Stimulated activated CD8-positive, alpha-beta memory T cell treated with anti-CD3 and anti-CD28 coated beads, Interleukin-7, amount 100 ng/mL, for 1 hour (primary cell): ENCODE measurements around the gene SDC4.

Source experiments
- DNase-seq, 2 donors: peaks; one replicate each; pipeline ENCODE4 v3.0.0-alpha.2; 2020; ENCODE audit warnings: low read depth in 2 of 2

The SDC4 gene

DNA sequence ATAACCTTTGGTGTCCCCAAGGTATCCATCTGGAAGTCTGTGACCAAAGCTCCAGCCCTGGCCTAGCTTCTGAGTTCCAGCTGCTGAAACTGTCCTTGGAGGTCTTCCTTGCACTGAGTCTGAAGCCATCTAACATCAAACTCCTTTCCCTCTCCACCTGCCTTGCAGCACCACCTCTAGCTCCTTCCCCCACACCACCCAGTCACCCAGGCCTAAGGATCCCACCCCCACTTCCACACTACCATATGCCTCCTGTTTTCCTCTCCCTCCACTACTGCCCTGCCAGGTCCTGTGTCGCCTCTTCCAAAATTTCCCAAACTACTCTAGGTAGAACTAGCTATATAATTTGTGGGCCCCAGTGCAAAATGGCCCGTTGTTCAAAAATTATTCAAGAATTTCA lies 29.3 kb downstream of the SDC4 start:
- no peak for DNase-seq

DNA sequence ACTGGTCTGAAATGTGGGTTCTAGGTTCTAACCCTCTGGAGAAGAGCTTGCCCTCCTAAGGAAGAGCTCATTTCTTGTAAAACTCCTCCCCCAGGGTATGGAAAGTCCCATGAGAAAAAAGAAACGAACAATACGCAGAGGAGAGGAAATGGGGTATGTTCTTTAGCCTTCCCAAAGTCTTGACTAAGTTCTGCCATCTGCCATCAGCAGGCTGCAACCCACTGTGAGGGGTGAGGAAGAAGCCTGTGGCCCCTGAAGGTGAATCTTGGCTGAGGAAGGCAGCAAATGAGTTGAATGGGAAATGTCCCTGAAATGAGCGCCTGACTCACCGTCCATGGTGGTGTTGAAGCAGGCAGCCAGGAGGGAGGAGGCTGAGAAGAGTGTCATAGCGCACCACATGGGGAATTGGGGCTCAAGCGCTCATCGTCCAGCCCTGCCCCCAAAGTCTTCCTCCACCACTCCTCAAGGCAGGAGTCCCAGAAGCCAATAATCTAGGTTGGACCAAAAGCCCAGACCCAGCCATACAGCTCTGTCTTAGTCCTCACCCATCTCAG lies 29.8 kb downstream of the SDC4 start:
- DNase-seq = no peak

DNA sequence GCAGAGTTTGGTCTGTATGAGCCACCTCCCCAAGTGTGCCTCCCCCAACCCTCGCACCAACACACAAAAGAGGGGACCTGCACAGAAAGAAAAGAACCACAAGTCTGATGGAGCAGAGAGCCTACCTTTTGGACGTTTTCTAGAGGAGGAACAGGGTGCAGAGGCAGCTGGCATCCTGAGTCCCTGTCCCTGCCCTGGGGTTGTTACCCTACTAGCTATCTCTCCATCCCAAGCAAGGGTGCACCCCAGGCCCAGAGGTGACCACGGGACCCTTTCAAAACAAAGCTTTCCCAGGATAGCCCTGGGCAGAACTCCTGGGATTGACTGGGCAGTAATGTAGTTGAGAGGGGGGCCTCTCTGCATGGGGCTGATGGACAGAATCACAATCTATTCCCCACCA lies 30.4 kb downstream of the SDC4 start:
- no peak for DNase-seq

DNA sequence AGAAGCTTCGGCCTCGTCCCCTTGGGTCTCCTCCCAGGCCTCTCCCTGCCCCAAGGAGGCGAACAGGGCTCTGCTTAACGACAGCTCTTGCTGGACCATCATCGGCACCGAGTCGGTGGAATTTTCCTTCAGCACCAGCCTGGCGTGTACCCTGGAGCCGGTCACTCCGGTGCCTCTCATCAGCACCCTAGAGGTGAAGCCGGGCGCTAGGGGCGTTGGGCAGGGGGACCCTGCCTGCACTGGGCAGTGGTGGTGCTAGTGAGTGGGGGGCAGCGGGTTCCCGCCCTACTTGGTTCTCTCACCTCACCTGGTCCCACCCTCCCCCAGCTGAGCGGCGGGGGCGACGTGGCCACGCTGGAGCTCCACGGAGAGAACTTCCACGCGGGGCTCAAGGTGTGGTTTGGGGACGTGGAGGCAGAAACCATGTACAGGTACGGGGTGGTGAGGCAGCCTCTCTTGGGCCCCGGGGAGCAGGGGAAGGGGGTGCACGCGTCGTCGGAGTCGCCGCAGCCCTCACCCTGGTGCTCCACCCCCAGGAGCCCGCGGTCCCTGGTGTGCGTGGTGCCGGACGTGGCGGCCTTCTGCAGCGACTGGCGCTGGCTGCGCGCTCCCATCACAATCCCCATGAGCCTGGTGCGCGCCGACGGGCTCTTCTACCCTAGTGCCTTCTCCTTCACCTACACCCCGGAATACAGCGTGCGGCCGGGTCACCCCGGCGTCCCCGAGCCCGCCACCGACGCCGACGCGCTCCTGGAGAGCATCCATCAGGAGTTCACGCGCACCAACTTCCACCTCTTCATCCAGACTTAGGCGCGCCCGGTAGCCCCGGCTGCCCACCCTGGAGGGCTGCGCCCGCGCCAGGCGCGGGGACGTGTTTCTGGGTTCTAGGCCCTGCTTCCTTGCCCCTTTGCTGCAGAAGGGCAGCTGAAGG lies 31.8 kb downstream of the SDC4 start:
- no peak for DNase-seq

DNA sequence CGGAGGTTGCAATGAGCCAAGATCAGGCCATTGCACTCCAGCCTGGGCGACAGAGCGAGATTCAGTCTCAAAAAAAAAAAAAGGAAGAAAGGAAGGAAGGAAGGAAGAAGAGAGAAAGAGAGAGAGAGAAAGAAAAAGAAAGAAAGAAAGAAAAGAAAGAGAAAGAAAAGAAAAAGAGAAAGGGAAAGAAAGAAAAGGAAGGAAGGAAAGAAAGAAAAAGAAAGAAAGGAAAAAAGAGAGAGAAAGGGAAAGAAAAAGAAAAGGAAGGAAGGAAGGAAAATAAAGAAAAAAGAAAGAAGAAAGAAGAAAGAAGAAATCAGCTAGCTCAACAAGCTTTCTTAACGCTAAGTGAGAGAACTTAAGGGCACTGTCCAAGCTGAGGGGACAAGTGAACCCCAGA lies 32.6 kb downstream of the SDC4 start:
- DNase-seq = no peak

DNA sequence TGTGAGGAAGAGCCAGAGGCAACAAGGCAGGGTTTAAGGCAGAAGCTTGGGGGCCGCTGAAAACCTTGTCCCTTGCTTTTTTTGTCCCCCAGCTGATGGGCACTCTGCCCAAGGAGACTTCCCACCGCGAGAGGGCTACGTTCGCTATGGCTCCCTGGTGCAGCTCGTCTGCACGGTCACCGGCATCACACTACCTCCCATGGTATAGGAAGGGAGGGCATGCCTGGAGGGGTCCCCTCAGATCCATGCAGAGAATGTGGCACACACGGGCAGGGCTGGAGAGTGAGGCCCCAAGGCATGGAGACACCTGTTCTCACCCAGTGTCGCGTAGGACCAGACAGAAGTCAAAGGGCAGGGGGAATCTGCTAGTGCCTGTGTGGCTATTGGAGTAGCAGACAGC lies 34.3 kb downstream of the SDC4 start:
- no peak for DNase-seq

GRCh38 chr20:45313065-45313695 lies 35.0 kb downstream of the SDC4 start:
- DNase-seq = no peak

- no peak for DNase-seq
These were observed 36.0 kb downstream of the SDC4 start for GRCh38 chr20:45312241-45312640.

GRCh38 chr20:45311589-45312211 lies 36.5 kb downstream of the SDC4 start:
- DNase-seq = peak; percentile 17 to 36

DNA sequence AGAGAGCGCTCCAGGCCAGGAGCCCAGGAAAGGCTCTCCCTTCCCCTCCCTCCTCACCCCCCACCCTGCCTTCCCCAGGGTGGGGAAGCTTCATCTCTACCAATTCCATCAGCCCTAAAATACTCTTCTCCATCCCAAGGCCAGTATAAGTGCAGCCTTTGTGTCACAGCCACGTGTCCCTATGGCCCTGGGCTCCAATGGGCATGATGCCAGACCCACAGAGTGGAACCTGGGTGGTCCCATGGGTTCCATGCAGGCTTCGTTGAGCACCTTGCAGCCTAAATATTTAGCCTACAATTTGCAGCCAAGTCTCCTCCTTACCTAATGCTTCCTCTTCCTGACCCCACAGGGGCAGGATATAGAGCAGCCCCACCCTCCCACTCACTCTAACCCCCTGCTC lies 39.1 kb downstream of the SDC4 start:
- no peak for DNase-seq

- DNase-seq = no peak
These were observed 40.0 kb downstream of the SDC4 start, which contains the start of gene MATN4 for GRCh38 chr20:45308117-45308778. TSS of gene MATN4 (minus strand) at chr20:45308299. CDS start at chr20:45305582, 2,717 bp downstream.

DNA sequence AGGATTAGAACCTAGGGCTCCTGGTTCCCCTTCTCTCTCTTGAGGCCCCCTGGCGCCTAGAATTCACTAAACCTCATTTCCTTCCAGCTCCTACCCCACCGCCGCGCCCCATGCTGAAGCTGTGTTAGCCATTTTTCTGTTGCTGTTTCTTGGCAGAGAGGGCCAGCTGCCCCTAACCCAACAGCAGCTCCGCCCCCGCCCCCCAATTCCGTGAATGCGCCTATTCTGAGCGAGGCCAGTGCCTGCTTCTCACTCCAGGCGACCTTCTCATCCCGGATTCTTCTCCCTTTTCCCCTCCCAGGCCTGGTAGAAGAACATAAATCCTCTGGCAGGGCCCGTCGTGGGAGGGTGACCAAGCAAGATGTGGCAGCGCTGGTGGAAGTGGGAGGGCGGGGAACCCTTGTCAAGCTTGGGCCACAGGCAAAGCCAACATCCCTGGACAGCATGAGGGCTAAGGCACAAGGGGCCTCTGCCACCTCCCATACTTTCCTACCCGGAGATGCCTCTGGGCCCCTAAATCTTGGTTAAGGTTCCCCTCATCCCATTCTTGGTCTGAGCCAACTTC lies 41.1 kb downstream of the SDC4 start:
- DNase-seq = no peak

- DNase-seq = peak in 1 of 2 donors; percentile 7
These were observed 41.7 kb downstream of the SDC4 start, which contains the start of gene RBPJL for GRCh38 chr20:45306431-45306982. TSS of gene RBPJL (plus strand) at chr20:45306840. CDS start at chr20:45306923, 83 bp downstream.

DNA sequence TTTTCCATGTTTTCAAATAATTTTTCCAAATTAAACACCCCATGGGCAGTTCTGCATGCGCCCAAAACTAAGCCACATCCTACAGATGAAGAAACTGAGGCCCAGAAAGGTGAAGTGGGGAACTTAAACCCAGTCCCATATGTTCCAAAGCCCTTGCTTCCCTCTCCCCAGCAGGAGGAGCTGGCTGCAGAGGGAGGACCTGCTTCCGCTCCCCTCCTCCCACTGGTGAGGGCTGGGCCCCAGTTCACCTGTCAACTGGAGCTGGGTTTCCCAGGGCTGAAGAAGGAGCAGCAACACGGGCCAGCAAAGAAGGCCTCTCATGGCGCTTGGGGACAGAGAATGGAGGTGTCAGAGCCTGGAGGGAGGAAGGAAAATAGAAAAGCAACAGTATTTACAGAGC lies 43.0 kb downstream of the SDC4 start:
- no peak for DNase-seq

GRCh38 chr20:45304464-45304999 lies 43.7 kb downstream of the SDC4 start:
- DNase-seq = no peak

- DNase-seq = no peak
These were observed 44.4 kb downstream of the SDC4 start for GRCh38 chr20:45303586-45304463.

- no peak for DNase-seq
These were observed 46.4 kb downstream of the SDC4 start for GRCh38 chr20:45301824-45302271.

DNA sequence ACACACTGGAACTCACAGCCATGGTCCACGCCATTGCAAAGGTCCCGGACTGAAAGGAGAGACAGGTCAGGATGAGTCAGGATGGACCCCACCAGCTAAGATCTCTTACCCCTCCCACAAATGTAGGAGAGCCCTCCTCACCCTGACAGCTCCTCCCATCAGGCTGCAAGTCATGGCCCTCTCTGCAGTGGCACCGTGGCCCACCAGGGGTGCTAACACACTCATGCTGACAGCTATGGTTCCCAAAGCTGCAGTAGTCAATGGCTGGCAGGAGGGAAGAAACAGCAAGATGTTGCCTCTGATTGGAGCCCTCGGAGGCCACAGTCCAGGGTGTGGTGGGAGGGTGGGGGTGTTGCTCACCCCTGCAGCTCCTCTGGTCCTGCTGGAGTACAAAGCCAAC lies 47.3 kb downstream of the SDC4 start:
- no peak for DNase-seq

- no peak for DNase-seq
These were observed 48.4 kb downstream of the SDC4 start for GRCh38 chr20:45299786-45300185.
